Suprapubic skin (tissue), 4 donors: ENCODE results near the gene DAGLA.

Experiments
- POLR2A ChIP-seq, 2 donors: fragments of 450-650 bp; IDR thresholded peaks; one replicate each; pipeline ENCODE4 v1.6.1; 2017; ENCODE audit warnings: antibody characterized with exemption in 2 of 2, mild to moderate bottlenecking in 2 of 2, moderate library complexity in 2 of 2
- POLR2AphosphoS5 ChIP-seq, 3 donors: sonication (generic); formaldehyde crosslinking; IDR thresholded peaks; one replicate each; pipeline ENCODE4 v1.6.1; 2017; ENCODE audit warnings: antibody characterized with exemption in 3 of 3
- TF ChIP-seq, protein P1 (sequence below), 2 donors: fragments of 200-600 bp in 1 of 2; fragments of 450-650 bp in 1 of 2; sonication (generic) in 1 of 2; IDR thresholded peaks; one replicate each; pipeline ENCODE4 v1.5.1; 2016 to 2019; ENCODE audit warnings: antibody characterized with exemption in 2 of 2, mild to moderate bottlenecking in 1 of 2, moderate library complexity in 1 of 2

DNA sequence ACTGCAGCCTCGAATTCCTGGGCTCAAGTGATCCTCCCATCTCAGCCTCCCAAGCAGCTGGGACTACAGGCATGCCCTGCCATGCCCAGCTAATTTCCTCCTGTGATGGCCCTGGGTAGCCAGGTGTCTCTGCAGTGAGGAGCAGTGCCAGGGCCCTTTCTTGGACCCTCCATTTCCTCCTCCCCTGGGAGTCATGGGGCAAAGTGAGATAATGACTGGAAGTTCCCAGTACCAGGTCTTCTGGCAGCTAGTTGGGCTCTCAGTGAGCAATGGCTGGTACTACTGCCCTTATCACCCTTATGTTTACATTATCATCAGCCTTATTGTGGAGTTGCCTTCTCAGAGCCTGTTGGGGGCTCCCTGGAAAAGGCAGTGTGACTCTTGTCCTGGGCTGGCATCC, 17.6 kb downstream of the DAGLA start:
- TF ChIP-seq, protein P1, sequence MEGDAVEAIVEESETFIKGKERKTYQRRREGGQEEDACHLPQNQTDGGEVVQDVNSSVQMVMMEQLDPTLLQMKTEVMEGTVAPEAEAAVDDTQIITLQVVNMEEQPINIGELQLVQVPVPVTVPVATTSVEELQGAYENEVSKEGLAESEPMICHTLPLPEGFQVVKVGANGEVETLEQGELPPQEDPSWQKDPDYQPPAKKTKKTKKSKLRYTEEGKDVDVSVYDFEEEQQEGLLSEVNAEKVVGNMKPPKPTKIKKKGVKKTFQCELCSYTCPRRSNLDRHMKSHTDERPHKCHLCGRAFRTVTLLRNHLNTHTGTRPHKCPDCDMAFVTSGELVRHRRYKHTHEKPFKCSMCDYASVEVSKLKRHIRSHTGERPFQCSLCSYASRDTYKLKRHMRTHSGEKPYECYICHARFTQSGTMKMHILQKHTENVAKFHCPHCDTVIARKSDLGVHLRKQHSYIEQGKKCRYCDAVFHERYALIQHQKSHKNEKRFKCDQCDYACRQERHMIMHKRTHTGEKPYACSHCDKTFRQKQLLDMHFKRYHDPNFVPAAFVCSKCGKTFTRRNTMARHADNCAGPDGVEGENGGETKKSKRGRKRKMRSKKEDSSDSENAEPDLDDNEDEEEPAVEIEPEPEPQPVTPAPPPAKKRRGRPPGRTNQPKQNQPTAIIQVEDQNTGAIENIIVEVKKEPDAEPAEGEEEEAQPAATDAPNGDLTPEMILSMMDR (IDR thresholded peaks at IDR 0.05): no peak
- TF ChIP-seq POLR2AphosphoS5 (IDR thresholded peaks at IDR 0.05) (no peak), POLR2A (IDR thresholded peaks at IDR 0.05) (no peak)
